Activated CD8-positive, alpha-beta memory T cell treated with anti-CD3 and anti-CD28 coated beads, Interleukin-2, amount 10 ng/mL, durations not matched to agents 7 days and 5 days (primary cell): Measurements from ENCODE around the gene ARHGEF1. TPM values are rescaled to one million over a fixed set of nuclear protein-coding genes. Genes with fewer than 3 reads are reported as not detected.

ENCODE experiments used
- ATAC-seq: fragments of 150-1000 bp; cut with Tn5 transposase; one replicate; pipeline ENCODE4 v1.10.0; 2021; ENCODE audit warnings: moderate library complexity
- CTCF ChIA-PET: fragments of 350-600 bp; sonication (Branson Sonifier 250); formaldehyde crosslinking; loops from one replicate; lab custom pipeline; 2021; ENCODE audit warnings: antibody characterized with exemption; lab: Charles Lee
- DNase-seq: peaks from one replicate; pipeline ENCODE4 v3.0.0-alpha.2; 2020
- H3K27ac Mint-ChIP-seq: one replicate; pipeline ENCODE4 v1.8.0; 2021; ENCODE audit warnings: mild to moderate bottlenecking, mixed read lengths
- H3K27me3 Mint-ChIP-seq: one replicate; pipeline ENCODE4 v1.8.0; 2021; ENCODE audit warnings: mixed read lengths
- H3K36me3 Mint-ChIP-seq: one replicate; pipeline ENCODE4 v1.8.0; 2021; ENCODE audit warnings: mild to moderate bottlenecking, mixed read lengths
- H3K4me1 Mint-ChIP-seq: one replicate; pipeline ENCODE4 v1.8.0; 2021; ENCODE audit warnings: mixed read lengths
- H3K4me3 Mint-ChIP-seq: one replicate; pipeline ENCODE4 v1.8.0; 2021; ENCODE audit warnings: mild to moderate bottlenecking, moderate library complexity, mixed read lengths
- H3K9me3 Mint-ChIP-seq: one replicate; pipeline ENCODE4 v1.8.0; 2022; ENCODE audit warnings: low read depth, mixed read lengths
- total RNA-seq, 2 experiments: library from RNA; stranded (reverse); gene quantifications; one replicate each; pipeline ENCODE4 v1.2.3, GENCODE V29; 2021

ARHGEF1 gene
- total RNA-seq, 2 experiments from 2014 or later, result 545 to 682 TPM

DNA sequence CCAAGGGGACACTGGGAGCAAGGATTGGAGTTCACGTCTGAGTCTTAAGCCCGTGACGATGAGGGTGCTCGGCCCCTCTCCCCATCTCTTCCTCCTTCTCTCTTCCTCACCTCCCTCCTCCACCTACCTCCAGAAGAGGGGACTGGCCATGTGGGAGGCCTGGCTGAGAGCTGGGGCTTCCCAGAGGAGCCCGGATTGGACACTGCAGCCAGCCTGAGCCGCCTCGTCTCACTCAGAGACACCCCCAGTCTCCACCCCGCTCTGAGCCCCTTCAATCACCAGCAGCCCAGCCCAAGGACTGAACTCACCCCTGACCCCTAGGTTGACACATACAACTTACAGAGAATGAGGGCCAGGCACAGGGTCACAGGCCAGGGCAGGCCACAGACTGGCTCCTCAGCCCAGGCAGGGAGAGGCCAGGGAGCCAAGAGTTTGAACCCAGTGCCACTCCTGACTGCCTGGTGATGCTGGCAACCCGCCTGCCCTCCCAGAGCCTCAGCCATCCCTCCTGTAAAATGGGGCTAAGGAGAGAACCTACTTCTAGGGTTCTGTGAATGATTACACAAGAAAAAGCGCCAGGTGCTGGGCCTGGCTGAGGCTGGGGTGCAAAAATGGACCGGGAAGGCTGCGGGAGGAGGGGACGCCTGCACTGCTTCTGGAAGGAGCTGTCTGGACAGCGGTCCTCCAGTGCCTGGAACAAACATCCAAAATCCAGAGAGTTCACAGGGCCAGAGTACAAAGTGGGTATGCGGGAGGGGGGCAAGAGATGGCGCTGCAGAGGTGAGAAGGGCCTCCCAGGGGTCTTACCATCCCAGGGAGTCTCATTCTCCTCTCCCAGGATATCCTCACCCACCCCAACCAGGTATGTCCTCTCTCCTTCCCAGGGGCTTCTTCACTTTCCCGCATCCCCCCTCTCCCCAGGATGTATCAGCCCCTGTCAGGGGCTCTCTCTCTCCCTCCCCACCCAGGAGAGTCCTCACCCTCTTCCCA is 4.8 kb upstream of the ARHGEF1 start:
- Mint-ChIP-seq H3K9me3 (no peaks in the 10 kb centered on the region), H3K27me3 (no peaks in the 10 kb centered on the region), H3K36me3 (peaks cover 5% of the 10 kb centered on the region), H3K27ac (peak overlapping the region; percentile 93), H3K4me3 (no peak overlapping the region), H3K4me1 (peaks cover 43% of the 10 kb centered on the region)
- CTCF ChIA-PET, result interaction anchor here (3.6 to 16.7 kb wide), 3 partner anchors 9 to 67 kb away, joined by 20 to 260 read pairs (median 88); partner anchors contain the start of genes ARHGEF1 and RPS19
- no peak for DNase-seq
- ATAC-seq, result no peak

GRCh38 chr19:41879080-41879479 is 3.9 kb upstream of the ARHGEF1 start:
- ATAC-seq, result no peak
- peaks cover 41% of the 10 kb centered on the region for H3K4me1 Mint-ChIP-seq
- CTCF ChIA-PET, result no interaction called here
- H3K27me3 Mint-ChIP-seq, result no peaks in the 10 kb centered on the region
- H3K4me3 Mint-ChIP-seq, result no peak overlapping the region
- H3K36me3 Mint-ChIP-seq, result peaks cover 9% of the 10 kb centered on the region
- H3K9me3 Mint-ChIP-seq, result no peaks in the 10 kb centered on the region
- H3K27ac Mint-ChIP-seq, result no peak overlapping the region
- no peak for DNase-seq

- H3K27me3 Mint-ChIP-seq, result no peaks in the 10 kb centered on the region
- ATAC-seq, result no peak
- CTCF ChIA-PET, result interaction anchor here (10.6 kb wide), 1 partner anchor 20 kb away, joined by 66 read pairs; the partner anchor contains the start of gene RPS19
- H3K4me3 Mint-ChIP-seq, result no peak overlapping the region
- H3K4me1 Mint-ChIP-seq, result peaks cover 38% of the 10 kb centered on the region
- H3K27ac Mint-ChIP-seq, result peak overlapping the region; percentile 25
- no peaks in the 10 kb centered on the region for H3K9me3 Mint-ChIP-seq
- peaks cover 10% of the 10 kb centered on the region for H3K36me3 Mint-ChIP-seq
- no peak for DNase-seq
These were observed 3.2 kb upstream of the ARHGEF1 start for GRCh38 chr19:41879670-41880328.

GRCh38 chr19:41880329-41880708 is 2.7 kb upstream of the ARHGEF1 start:
- ATAC-seq, result no peak
- no peak for DNase-seq
- peaks cover 13% of the 10 kb centered on the region for H3K36me3 Mint-ChIP-seq
- no peak overlapping the region for H3K4me3 Mint-ChIP-seq
- no peaks in the 10 kb centered on the region for H3K27me3 Mint-ChIP-seq
- no peaks in the 10 kb centered on the region for H3K9me3 Mint-ChIP-seq
- CTCF ChIA-PET, result interaction anchor here (10.6 kb wide), 1 partner anchor 20 kb away, joined by 66 read pairs; the partner anchor contains the start of gene RPS19
- H3K4me1 Mint-ChIP-seq, result peaks cover 38% of the 10 kb centered on the region
- H3K27ac Mint-ChIP-seq, result peak overlapping the region; percentile 25

DNA sequence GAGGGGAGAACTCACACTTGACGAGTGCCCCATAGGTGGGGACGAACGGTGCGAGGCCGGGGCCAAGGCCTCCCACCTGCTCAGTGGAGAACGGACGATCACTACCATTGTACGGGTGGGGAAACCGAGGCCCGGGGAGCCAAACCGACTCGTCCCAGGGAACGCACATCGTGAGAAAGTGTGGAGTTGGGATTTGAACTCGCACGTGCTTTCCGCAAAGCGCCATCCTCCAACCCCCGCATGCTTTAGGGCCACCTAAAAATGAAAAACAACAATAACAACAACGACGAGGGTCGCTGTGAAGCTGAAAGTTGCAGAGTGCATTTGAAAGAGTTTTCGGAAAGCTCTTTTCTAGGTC is 458 bp downstream of the ARHGEF1 start:
- CTCF ChIA-PET, result interaction anchor here (1.0 to 12.1 kb wide), 5 partner anchors 13 to 69 kb away, joined by 4 to 260 read pairs (median 66); partner anchors contain the start of genes CD79A and RPS19
- DNase-seq (no peak), ATAC-seq (no peak)
- Mint-ChIP-seq H3K27ac (peak overlapping the region; percentile 94), H3K4me1 (peaks cover 35% of the 10 kb centered on the region), H3K27me3 (no peaks in the 10 kb centered on the region), H3K9me3 (no peaks in the 10 kb centered on the region), H3K36me3 (peaks cover 33% of the 10 kb centered on the region), H3K4me3 (peak overlapping the region; percentile 82)

- H3K27me3 Mint-ChIP-seq, result no peaks in the 10 kb centered on the region
- CTCF ChIA-PET, result interaction anchor here (1.6 to 12.1 kb wide), 5 partner anchors 14 to 74 kb away, joined by 4 to 260 read pairs (median 66); partner anchors contain the start of genes CD79A, RABAC1 and RPS19
- peaks cover 38% of the 10 kb centered on the region for H3K36me3 Mint-ChIP-seq
- ATAC-seq (peak; percentile 81), DNase-seq (peak; percentile 97)
- H3K4me1 Mint-ChIP-seq, result peaks cover 41% of the 10 kb centered on the region
- peak overlapping the region; percentile 82 for H3K4me3 Mint-ChIP-seq
- H3K9me3 Mint-ChIP-seq, result no peaks in the 10 kb centered on the region
- peak overlapping the region; percentile 94 for H3K27ac Mint-ChIP-seq
These were observed 1.1 kb downstream of the ARHGEF1 start for GRCh38 chr19:41883821-41884733.

DNA sequence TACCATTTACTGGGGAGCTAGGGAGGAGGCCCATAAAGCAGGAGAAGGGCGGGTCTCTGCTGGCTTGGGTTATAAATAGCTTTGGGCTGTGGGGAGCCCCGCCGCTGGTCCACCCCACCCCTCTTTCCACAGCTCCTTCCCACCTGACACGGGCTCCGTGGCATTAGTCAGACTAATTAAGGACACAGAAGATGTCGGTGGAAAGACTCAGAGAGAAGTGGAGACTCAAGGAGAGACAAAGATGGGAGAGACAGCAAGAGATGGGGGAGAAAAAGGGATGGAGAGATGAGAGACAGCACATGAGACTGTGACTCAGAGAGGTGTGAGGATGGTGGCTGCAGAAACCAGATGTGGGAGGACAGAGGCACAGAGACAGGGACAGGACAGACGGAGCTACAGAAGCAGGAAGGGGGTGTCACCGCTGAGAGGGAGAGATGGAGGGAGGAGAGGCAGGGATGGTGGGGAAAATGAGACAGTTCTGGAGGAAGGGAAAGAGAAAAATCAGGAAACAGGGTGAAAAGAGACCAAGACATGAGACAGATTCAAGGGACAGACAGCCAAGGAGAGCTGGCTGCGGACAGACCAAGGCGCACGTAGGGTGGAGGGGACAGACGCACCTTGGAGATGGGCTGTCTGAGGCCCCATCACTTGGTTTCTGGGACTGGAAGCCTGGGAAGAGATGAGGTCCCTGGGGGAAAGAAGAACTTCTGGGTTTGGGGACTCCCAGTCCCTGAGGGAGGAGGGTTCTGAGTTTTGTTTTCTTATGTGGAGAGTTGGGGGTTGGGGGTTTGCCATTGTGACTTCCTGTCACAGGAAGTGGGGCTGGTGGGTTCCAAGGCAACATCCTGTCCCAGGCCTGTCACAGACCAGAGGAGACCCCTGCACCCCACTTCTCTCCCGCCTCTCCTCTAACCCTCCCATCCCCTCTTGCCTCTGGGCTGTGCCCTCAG is 4.1 kb downstream of the ARHGEF1 start:
- H3K27ac Mint-ChIP-seq, result peak overlapping the region; percentile 94
- peak overlapping the region; percentile 82 for H3K4me3 Mint-ChIP-seq
- peak; percentile 92 for DNase-seq
- ATAC-seq, result peak; percentile 28
- H3K4me1 Mint-ChIP-seq, result peaks cover 67% of the 10 kb centered on the region
- H3K27me3 Mint-ChIP-seq, result no peaks in the 10 kb centered on the region
- no peaks in the 10 kb centered on the region for H3K9me3 Mint-ChIP-seq
- H3K36me3 Mint-ChIP-seq, result peaks cover 58% of the 10 kb centered on the region
- CTCF ChIA-PET, result interaction anchor here (1.2 to 12.1 kb wide), 8 partner anchors 17 to 77 kb away, joined by 3 to 260 read pairs (median 11); partner anchors contain the start of genes CD79A, RABAC1 and RPS19

DNA sequence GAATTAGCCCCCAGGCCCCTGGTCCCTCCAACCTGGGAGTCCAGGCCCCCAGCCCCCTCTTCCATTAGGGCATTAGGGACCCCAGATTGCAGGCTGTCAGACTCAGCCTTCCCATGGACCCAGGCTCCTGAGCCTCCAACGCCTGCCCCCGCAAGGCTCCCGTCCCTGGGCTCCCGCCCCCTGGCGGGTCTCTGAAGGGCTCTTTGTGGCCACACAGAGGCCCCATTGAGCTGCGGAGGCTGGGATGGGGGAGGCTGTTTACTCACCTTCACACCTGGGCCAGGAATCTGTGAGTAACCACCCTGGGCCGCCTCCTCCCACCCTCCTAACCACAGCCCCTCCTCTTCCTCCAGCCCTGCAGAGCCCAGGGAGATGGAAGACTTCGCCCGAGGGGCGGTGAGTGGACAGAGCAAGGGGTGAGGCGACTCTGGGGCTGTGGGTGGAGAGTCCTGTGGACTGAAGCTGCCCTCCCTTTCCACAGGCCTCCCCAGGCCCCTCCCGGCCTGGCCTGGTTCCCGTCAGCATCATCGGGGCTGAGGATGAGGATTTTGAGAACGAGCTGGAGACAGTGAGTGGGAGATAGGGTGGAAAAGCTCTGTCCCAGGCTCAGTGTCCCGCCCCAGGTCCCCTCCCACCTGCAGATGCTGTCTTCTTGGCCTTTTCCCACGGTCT is 4.9 kb downstream of the ARHGEF1 start:
- CTCF ChIA-PET, result interaction anchor here (1.2 to 12.1 kb wide), 5 partner anchors 18 to 70 kb away, joined by 3 to 260 read pairs (median 66); partner anchors contain the start of genes CD79A, RABAC1 and RPS19
- peaks cover 68% of the 10 kb centered on the region for H3K4me1 Mint-ChIP-seq
- peak overlapping the region; percentile 94 for H3K27ac Mint-ChIP-seq
- H3K4me3 Mint-ChIP-seq, result peak overlapping the region; percentile 82
- DNase-seq (peak; percentile 91), ATAC-seq (peak; percentile 28)
- H3K27me3 Mint-ChIP-seq, result no peaks in the 10 kb centered on the region
- peaks cover 56% of the 10 kb centered on the region for H3K36me3 Mint-ChIP-seq
- no peaks in the 10 kb centered on the region for H3K9me3 Mint-ChIP-seq

GRCh38 chr19:41888926-41889325 is 5.9 kb downstream of the ARHGEF1 start:
- Mint-ChIP-seq H3K27ac (peak overlapping the region; percentile 94), H3K36me3 (peaks cover 54% of the 10 kb centered on the region), H3K9me3 (no peaks in the 10 kb centered on the region), H3K27me3 (no peaks in the 10 kb centered on the region), H3K4me3 (peak overlapping the region; percentile 82), H3K4me1 (peaks cover 72% of the 10 kb centered on the region)
- CTCF ChIA-PET, result interaction anchor here (1.2 to 12.1 kb wide), 6 partner anchors 19 to 70 kb away, joined by 3 to 260 read pairs (median 36); partner anchors contain the start of genes CD79A, RABAC1 and RPS19
- DNase-seq, result no peak
- ATAC-seq, result no peak

- Mint-ChIP-seq H3K27ac (peak overlapping the region; percentile 94), H3K4me1 (peaks cover 77% of the 10 kb centered on the region), H3K9me3 (no peaks in the 10 kb centered on the region), H3K4me3 (peak overlapping the region; percentile 31), H3K36me3 (peaks cover 58% of the 10 kb centered on the region), H3K27me3 (no peaks in the 10 kb centered on the region)
- CTCF ChIA-PET, result interaction anchor here (0.6 to 12.1 kb wide), 9 partner anchors 12 to 69 kb away, joined by 3 to 260 read pairs (median 3); partner anchors contain the start of genes CD79A, RABAC1 and RPS19
- DNase-seq, result no peak
- ATAC-seq, result no peak
These were observed 6.9 kb downstream of the ARHGEF1 start for GRCh38 chr19:41889896-41890295.

DNA sequence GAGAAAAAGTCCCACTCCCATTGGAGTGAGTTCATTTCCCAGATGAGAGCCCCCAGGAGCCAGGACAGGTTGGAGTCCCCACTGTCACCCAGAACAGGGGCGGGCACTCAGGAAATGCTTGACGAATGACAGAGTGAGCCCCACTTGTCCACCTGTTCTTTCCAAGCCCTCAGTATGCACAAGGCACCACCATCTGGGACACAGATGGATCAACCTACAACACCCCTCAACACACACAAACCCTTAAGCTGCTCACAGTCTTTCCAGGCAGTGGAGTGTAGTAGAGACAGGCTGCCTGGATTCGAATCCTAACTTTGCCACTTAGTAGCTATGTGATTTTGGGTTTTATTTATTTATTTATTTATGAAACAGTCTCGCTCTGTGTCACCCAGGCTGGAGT is 8.0 kb downstream of the ARHGEF1 start:
- H3K36me3 Mint-ChIP-seq, result peaks cover 57% of the 10 kb centered on the region
- DNase-seq (no peak), ATAC-seq (no peak)
- no peaks in the 10 kb centered on the region for H3K9me3 Mint-ChIP-seq
- peak overlapping the region; percentile 13 for H3K27ac Mint-ChIP-seq
- CTCF ChIA-PET, result interaction anchor here (0.8 to 12.1 kb wide), 4 partner anchors 11 to 54 kb away, joined by 3 to 260 read pairs (median 46); partner anchors contain the start of gene CD79A
- H3K4me3 Mint-ChIP-seq, result no peak overlapping the region
- H3K27me3 Mint-ChIP-seq, result no peaks in the 10 kb centered on the region
- peaks cover 75% of the 10 kb centered on the region for H3K4me1 Mint-ChIP-seq
